K562 (cell line): ENCODE data around the gene MEF2D. TPM values are rescaled to one million over a fixed set of nuclear protein-coding genes. Genes with fewer than 3 reads are reported as not detected.

ENCODE experiments used
- ARID1B ChIP-seq: fragments of 450-650 bp; IDR thresholded peaks from 2 replicates; pipeline ENCODE4 v1.6.1; 2016; ENCODE audit warnings: antibody characterized with exemption, mild to moderate bottlenecking, inconsistent platforms
- CHD1 ChIP-seq: fragments of 200-600 bp; sonication (generic); IDR thresholded peaks from one replicate; pipeline ENCODE4 v1.6.1; 2012; ENCODE audit warnings: mild to moderate bottlenecking, moderate library complexity, low read length, inconsistent platforms
- EGR1 ChIP-seq: fragments of 450-650 bp; conservative IDR thresholded peaks from 2 replicates; pipeline ENCODE4 v1.6.1; 2017; ENCODE audit warnings: mild to moderate bottlenecking
- HDAC1 ChIP-seq, 2 experiments: fragments of 450-650 bp; IDR thresholded peaks; 2 replicates each; pipeline ENCODE4 v1.6.1; 2016 to 2017; ENCODE audit warnings: inconsistent platforms in 1 of 2, mild to moderate bottlenecking in 1 of 2, moderate library complexity in 1 of 2
- STAT5B ChIP-seq: fragments of 250-450 bp; sonication (Bioruptor Pico); IDR thresholded peaks from 2 replicates; pipeline ENCODE4 v1.8.0; 2021; ENCODE audit warnings: mild to moderate bottlenecking, inconsistent platforms
- VEZF1 ChIP-seq: fragments of 200-800 bp; sonication (Bioruptor generic); IDR thresholded peaks from 2 replicates; pipeline ENCODE4 v1.6.1; 2017; ENCODE audit warnings: missing genetic modification characterization, missing compliant biosample characterization
- ZKSCAN8 ChIP-seq: fragments of 200-800 bp; sonication (Bioruptor generic); IDR thresholded peaks from 2 replicates; pipeline ENCODE4 v1.6.1; 2016; ENCODE audit warnings: missing genetic modification characterization, missing compliant biosample characterization
- ZNF57 ChIP-seq: fragments of 450-650 bp; formaldehyde crosslinking; IDR thresholded peaks from 2 replicates; pipeline ENCODE4 v1.4.0; 2020; ENCODE audit warnings: mild to moderate bottlenecking, moderate library complexity
- ZNF717 ChIP-seq: fragments of 250-450 bp; sonication (Bioruptor Pico); IDR thresholded peaks from 2 replicates; pipeline ENCODE4 v1.5.0; 2021
- polyA plus RNA-seq, 8 experiments: library from polyadenylated mRNA; depleted of rRNA in 4 of 8; stranded (reverse) in 5 of 8; unstranded in 3 of 8; fragments of >200 nt; fragmentation: Nextera tagmentation in 2 of 8; fragmentation: Illumina TruSeq in 1 of 8; extraction: Ambion mirVana in 2 of 8; extraction: Trizol in 1 of 8; gene quantifications; 2 replicates each; pipeline versions ENCODE4 v1.2.1 to v1.2.3, GENCODE V29; 2011 to 2014; ENCODE audit warnings: inconsistent platforms in 1 of 8, missing spikeins in 1 of 8
- total RNA-seq, 7 experiments: library from RNA; depleted of rRNA in 6 of 7; stranded (reverse); fragments of >200 nt in 6 of 7; fragmentation: Illumina TruSeq in 2 of 7; extraction: Trizol in 2 of 7; gene quantifications; 2 replicates each; pipeline versions ENCODE4 v1.2.1 to v1.2.3, GENCODE V29; 2011 to 2021; ENCODE audit warnings: low replicate concordance in 1 of 7
- TF ChIP-seq, protein P1 (sequence below): fragments of 250-450 bp; sonication (Bioruptor Pico); IDR thresholded peaks from 2 replicates; pipeline ENCODE4 v1.5.0; 2021; ENCODE audit warnings: mild to moderate bottlenecking, moderate library complexity
- TF ChIP-seq, protein P2 (sequence below): fragments of 450-650 bp; IDR thresholded peaks from 2 replicates; pipeline ENCODE4 v1.6.1; 2016; ENCODE audit warnings: borderline replicate concordance

Gene MEF2D
- total and polyA plus RNA-seq, 9 of the 15 experiments (the other 6 are each of a cell fraction or from before 2014, with no cell fraction given) = 0.10 to 19.5 (median 2.6) TPM

- TF ChIP-seq, protein P1, sequence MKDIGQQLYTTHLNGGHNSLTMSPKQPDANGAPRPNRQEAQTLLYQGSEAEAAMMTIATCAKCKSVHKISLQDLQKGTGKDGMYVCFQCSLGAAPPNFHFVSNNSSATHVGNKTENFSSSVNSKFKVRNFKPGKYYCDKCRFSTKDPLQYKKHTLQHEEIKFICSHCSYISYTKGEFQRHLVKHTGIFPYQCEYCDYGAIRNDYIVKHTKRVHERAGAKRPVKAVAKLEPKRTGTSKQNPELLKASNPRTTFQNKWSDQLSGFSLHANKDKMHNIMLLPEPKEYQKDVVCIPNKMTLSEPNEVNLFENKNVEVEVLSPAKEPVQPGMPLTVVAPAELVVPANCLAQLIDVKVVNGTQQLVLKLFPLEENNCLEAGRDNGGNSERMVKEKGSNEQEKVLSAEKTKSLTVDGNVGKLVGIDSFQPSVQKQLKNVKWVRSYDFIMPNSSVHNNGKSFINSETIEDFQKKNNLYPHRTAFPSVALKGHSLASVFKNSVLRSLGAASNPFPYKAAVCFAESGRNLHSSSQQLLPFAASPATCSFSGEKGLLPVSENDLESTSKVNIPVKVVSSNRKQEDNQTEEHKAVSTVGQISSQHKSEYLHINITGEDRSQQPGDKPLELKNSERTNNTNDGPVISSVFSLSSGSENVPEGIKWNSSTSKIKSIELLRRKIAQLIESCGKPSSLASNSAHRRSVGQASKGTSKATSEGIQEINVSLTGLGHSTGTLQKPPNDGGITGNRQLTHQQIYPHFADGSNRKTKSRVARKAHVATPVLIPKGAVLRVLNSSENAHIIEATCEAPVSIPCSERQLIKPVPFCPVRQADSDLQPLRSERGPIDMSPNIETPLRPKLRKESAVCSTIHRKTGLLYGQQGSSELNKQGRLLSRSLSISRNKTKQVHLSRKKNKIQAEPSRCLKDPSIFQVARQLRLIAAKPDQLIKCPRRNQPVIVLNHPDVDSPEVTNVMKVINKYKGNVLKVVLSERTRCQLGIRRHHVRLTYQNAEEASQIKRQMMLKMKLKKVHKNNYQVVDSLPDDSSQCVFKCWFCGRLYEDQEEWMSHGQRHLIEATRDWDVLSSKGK (CRISPR knock-in tag) = no peak
- TF ChIP-seq, protein P2, sequence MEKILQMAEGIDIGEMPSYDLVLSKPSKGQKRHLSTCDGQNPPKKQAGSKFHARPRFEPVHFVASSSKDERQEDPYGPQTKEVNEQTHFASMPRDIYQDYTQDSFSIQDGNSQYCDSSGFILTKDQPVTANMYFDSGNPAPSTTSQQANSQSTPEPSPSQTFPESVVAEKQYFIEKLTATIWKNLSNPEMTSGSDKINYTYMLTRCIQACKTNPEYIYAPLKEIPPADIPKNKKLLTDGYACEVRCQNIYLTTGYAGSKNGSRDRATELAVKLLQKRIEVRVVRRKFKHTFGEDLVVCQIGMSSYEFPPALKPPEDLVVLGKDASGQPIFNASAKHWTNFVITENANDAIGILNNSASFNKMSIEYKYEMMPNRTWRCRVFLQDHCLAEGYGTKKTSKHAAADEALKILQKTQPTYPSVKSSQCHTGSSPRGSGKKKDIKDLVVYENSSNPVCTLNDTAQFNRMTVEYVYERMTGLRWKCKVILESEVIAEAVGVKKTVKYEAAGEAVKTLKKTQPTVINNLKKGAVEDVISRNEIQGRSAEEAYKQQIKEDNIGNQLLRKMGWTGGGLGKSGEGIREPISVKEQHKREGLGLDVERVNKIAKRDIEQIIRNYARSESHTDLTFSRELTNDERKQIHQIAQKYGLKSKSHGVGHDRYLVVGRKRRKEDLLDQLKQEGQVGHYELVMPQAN = peak; percentile 55
- 0 out of 2 replicates have a peak, but pooled peaks have one; percentile 20 for TF ChIP-seq ARID1B
- no peak for TF ChIP-seq ZNF717 (CRISPR knock-in tag)
- TF ChIP-seq ZNF57 (CRISPR knock-in tag) = no peak
- no peak for TF ChIP-seq EGR1
- no peak for TF ChIP-seq ZKSCAN8 (CRISPR knock-in tag)
- TF ChIP-seq HDAC1 (IDR thresholded peaks at IDR 0.05) = peak in 1 of 2 experiments; percentile 50; a peak in 1 of 4 replicates
- TF ChIP-seq CHD1 = peak; percentile 85
- no peak for TF ChIP-seq STAT5B (CRISPR knock-in tag)
- peak; percentile 73 for TF ChIP-seq VEZF1 (CRISPR knock-in tag)
Observed at GRCh38 chr1:156499842-156500542, 583 bp downstream of the MEF2D start (continued).
